Measurements from ENCODE around the gene COG2. TPM values are rescaled to one million over a fixed set of nuclear protein-coding genes. Genes with fewer than 3 reads are reported as not detected.

The COG2 gene
- total RNA-seq, 1 donor, result 23.9 TPM

DNA sequence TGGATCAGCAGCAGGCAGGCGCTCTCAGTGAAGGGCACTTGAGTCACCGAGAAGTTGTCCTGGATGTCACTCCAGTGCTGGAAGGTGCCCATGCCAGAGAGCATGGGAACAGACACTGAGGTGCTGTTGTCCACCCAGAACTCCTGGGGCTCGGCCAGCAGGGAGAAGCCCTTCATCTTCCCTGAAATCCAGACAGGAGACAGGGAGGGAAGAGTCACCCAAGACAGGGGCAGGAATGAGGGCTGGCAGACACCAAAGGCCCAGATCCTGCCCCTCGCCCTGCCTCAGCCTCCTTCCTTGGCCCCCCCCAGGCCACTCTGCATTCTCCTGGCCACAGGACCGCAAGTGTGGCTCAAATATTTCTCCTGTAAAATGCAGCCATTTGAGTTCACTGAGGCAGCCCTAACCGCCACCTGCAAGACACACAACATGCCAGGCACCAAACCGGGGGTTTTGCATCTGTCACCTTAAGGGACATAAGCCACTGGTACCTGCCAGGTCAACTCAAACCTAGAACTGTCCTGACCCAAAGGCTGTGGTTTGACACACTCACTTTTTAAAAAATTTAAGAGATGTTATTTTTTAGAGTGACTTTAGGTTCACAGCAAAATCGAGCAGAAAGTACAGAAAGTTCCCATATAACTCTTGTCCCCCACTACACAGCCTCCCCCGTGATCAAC, 63.9 kb downstream of the COG2 start:
- no peak overlapping the region for H3K27ac ChIP-seq (ENCODE audit: low read depth, low read length)
- H3K4me3 ChIP-seq (ENCODE audit: insufficient read depth, low read length), result no peak overlapping the region
- DNase-seq (ENCODE audit: insufficient read length, low spot score, missing footprints), result no peak
- TF ChIP-seq CTCF (IDR thresholded peaks at IDR 0.05; ENCODE audit: extremely low read depth, low read depth, low read length), result no peak
- H3K79me2 ChIP-seq (ENCODE audit: insufficient read depth, low read length), result no peaks in the 10 kb centered on the region
- H3K9me3 ChIP-seq (ENCODE audit: low read depth, low read length), result no peaks in the 10 kb centered on the region
- H3K27me3 ChIP-seq (ENCODE audit: insufficient read depth, low read length), result no peaks in the 10 kb centered on the region
- H3K36me3 ChIP-seq (ENCODE audit: insufficient read depth, low read length), result no peaks in the 10 kb centered on the region
- no peak overlapping the region for H2AFZ ChIP-seq (ENCODE audit: low read length)
- H4K20me1 ChIP-seq (ENCODE audit: insufficient read depth, low read length), result no peaks in the 10 kb centered on the region
- H3K4me2 ChIP-seq (ENCODE audit: insufficient read depth, low read length), result no peak overlapping the region
- H3K4me1 ChIP-seq (ENCODE audit: insufficient read depth, low read length), result no peaks in the 10 kb centered on the region

DNA sequence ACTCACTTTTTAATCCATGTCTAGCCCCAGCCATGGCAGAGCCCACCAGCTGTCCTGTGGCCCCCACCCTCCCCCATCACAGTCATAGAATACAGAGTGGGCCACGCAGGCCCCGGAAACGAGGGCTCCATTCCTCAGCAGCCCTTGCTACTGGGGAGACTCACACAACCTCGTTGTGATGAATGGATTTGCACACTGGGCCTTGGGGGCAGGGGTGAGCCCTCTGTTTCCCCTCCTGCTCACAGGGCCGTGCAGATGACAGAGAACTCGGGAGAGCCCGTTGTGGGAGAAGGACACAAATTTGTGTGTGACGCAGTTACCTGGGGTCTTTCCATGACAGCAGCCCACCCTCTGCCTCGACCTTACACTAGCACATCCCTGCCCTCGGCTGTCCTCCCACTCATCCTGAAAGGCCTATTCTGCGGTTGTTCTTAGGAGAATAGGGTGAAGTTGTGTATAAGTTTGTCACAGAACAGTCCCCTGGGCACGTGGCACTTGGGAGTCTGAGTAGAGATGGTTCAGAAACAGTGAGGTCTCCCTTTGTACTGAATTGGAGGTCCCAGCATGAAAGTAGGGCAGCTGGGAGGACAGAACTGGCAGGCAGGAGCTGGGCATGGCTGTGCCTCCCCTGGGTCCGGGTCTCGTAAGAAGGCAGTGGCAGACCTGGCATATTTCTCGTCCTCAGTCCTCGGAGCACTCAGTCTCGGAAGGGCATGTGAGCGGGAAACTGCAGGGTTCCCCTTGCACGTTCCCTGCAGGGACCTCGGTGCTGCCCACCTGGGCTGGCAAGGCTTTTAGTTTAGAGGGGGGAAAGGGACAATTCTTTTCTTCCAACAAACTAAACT, 64.8 kb downstream of the COG2 start:
- Histone ChIP-seq H3K4me3 (ENCODE audit: insufficient read depth, low read length) (no peak overlapping the region), H3K4me2 (ENCODE audit: insufficient read depth, low read length) (no peak overlapping the region), H3K27me3 (ENCODE audit: insufficient read depth, low read length) (no peaks in the 10 kb centered on the region), H3K36me3 (ENCODE audit: insufficient read depth, low read length) (no peaks in the 10 kb centered on the region), H3K27ac (ENCODE audit: low read depth, low read length) (no peak overlapping the region), H3K4me1 (ENCODE audit: insufficient read depth, low read length) (no peaks in the 10 kb centered on the region), H2AFZ (ENCODE audit: low read length) (no peak overlapping the region), H4K20me1 (ENCODE audit: insufficient read depth, low read length) (no peaks in the 10 kb centered on the region), H3K9me3 (ENCODE audit: low read depth, low read length) (no peaks in the 10 kb centered on the region), H3K79me2 (ENCODE audit: insufficient read depth, low read length) (no peaks in the 10 kb centered on the region)
- no peak for TF ChIP-seq CTCF (IDR thresholded peaks at IDR 0.05; ENCODE audit: extremely low read depth, low read depth, low read length)
- DNase-seq (ENCODE audit: insufficient read length, low spot score, missing footprints), result no peak

DNA sequence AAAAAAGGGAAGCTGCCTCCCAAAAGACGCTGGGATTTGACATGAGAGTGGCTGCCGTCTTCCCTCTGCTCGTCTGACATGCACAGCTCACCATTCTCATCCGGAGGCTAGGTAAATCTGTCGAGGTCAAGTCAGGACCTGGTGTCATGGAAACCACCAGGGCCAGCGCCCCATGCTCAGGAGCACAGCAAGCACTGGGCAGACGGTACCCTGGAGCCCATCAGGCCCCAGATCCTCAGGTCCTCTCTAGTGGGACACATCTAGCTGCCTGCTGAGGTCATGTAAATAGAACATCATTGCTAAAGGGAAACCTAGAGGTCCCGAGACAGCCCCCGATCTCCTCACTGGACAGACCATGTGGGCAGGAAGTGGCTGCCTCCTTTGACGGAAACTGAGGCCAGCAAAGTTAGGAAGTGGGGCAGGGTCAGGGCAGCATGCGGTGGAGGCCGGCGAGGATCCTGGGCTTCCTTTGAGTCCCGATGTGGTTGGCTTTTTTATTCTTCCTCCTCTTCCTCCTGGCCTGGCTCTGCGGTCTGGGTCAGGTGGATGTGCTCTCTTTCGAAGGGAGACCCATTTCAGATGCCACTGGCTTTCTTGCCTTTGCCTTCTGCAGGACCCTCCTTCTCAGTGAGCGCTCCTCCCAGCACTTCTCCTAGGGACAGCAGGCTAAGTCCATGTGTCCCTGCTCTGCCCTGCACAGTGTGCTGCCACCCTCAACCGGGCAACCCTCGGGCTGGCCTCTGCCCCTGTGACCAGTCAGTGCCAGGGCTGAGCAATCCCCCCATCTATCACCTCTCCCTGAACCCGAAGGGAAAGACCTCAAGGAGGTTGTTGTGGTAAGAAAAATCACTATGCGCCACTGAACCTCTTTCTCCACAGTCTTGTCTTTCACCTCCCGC, 65.7 kb downstream of the COG2 start:
- no peak overlapping the region for H3K4me2 ChIP-seq (ENCODE audit: insufficient read depth, low read length)
- no peak overlapping the region for H3K4me3 ChIP-seq (ENCODE audit: insufficient read depth, low read length)
- H3K27ac ChIP-seq (ENCODE audit: low read depth, low read length), result no peak overlapping the region
- no peak for DNase-seq (ENCODE audit: insufficient read length, low spot score, missing footprints)
- H3K9me3 ChIP-seq (ENCODE audit: low read depth, low read length), result no peaks in the 10 kb centered on the region
- H3K36me3 ChIP-seq (ENCODE audit: insufficient read depth, low read length), result no peaks in the 10 kb centered on the region
- TF ChIP-seq CTCF (IDR thresholded peaks at IDR 0.05; ENCODE audit: extremely low read depth, low read depth, low read length), result no peak
- H2AFZ ChIP-seq (ENCODE audit: low read length), result no peak overlapping the region
- no peaks in the 10 kb centered on the region for H4K20me1 ChIP-seq (ENCODE audit: insufficient read depth, low read length)
- no peaks in the 10 kb centered on the region for H3K4me1 ChIP-seq (ENCODE audit: insufficient read depth, low read length)
- H3K27me3 ChIP-seq (ENCODE audit: insufficient read depth, low read length), result no peaks in the 10 kb centered on the region
- no peaks in the 10 kb centered on the region for H3K79me2 ChIP-seq (ENCODE audit: insufficient read depth, low read length)

Measured in osteoblast (primary cell).